Testis (tissue), 3 donors: ENCODE measurements around the gene SLC12A1. TPM values are rescaled to one million over a fixed set of nuclear protein-coding genes. Genes with fewer than 3 reads are reported as not detected.

Source experiments
- DNase-seq: peaks from one replicate; pipeline ENCODE4 v3.0.0-alpha.2; 2019
- H3K27ac ChIP-seq, 2 donors: fragments of 200-600 bp; sonication (generic); one replicate each; pipeline ENCODE4 v1.5.1; 2019
- H3K27me3 ChIP-seq: fragments of 200-600 bp; sonication (generic); one replicate; pipeline ENCODE4 v1.5.1; 2019
- H3K36me3 ChIP-seq: fragments of 200-600 bp; sonication (generic); one replicate; pipeline ENCODE4 v1.5.1; 2017; ENCODE audit warnings: low read depth; ENCODE audit errors: missing control alignments
- H3K4me1 ChIP-seq: fragments of 200-600 bp; sonication (generic); one replicate; pipeline ENCODE4 v1.5.1; 2019
- H3K4me3 ChIP-seq, 2 donors: fragments of 200-600 bp; sonication (generic); one replicate each; pipeline ENCODE4 v1.5.1; 2017 to 2019
- H3K9me3 ChIP-seq: fragments of 200-600 bp; sonication (generic); one replicate; pipeline ENCODE4 v1.5.1; 2017
- CTCF ChIP-seq, 3 experiments: fragments of 450-650 bp in 2 of 3; fragments of 200-600 bp in 1 of 3; sonication (generic) in 1 of 3; IDR thresholded peaks; one replicate each; pipeline ENCODE4 v1.5.1; 2016 to 2019; ENCODE audit warnings: antibody characterized with exemption in 3 of 3, mild to moderate bottlenecking in 2 of 3, moderate library complexity in 1 of 3
- POLR2A ChIP-seq: fragments of 450-650 bp; IDR thresholded peaks from one replicate; pipeline ENCODE4 v1.6.1; 2017; ENCODE audit warnings: antibody characterized with exemption, mild to moderate bottlenecking, moderate library complexity
- WGBS, 2 donors: methylation state at CpG; one replicate each; pipeline ENCODE4 v1.1.5; 2018; 5-methylcytosine and 5-hydroxymethylcytosine counted together
- intact Hi-C: fragments of 100-400 bp; cut with DNase I; formaldehyde crosslinking; loops from one replicate; pipeline ENCODE4 v1.15.1; 2023; ENCODE audit warnings: low total_unique reads
- polyA plus RNA-seq: library from polyadenylated mRNA; stranded (reverse); fragments of 350-450 nt; fragmentation: Illumina TruSeq; extraction: RNeasy Lipid Tissue Mini Kit (QIAGEN cat#74804); gene quantifications from one replicate; pipeline ENCODE4 v1.2.3, GENCODE V29; 2014; ENCODE audit warnings: low read depth, low replicate concordance; ENCODE audit not compliant: insufficient read depth
- total RNA-seq, 2 donors: library from RNA; depleted of rRNA; stranded (reverse); fragments of >200 nt; gene quantifications; one replicate each; pipeline ENCODE4 v1.2.3, GENCODE V29; 2016

Gene SLC12A1
- total and polyA plus RNA-seq, 3 donors from 2014 or later, result 0.55 to 1.2 (median 0.62) TPM

DNA sequence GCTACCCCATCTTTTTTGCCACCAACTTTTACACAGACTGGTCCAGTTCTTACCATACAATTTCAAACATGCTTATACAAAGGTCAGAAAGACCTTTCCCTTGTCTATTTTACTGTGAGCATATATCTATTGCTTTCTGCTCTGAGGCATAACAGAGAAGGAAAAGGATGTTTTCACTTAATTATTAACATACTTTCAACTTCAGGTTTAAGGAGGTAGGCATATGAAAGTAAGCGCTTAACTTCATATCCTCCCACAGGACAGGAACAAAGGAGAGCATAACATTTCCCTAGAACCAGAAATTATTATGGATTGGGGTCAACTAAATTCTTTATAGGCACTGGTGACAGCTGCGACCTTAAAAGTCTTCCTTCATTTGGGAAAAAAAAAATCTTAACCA is 29.1 kb upstream of the SLC12A1 start:
- no peaks in the 10 kb centered on the region for H3K36me3 ChIP-seq

GRCh38 chr15:48177383-48177765 is 28.7 kb upstream of the SLC12A1 start:
- intact Hi-C loops, result no loop called here
- DNase-seq, result peak; percentile 20
- TF ChIP-seq POLR2A (no peak), CTCF (IDR thresholded peaks at IDR 0.05) (no peak)
- peak overlapping the region; percentile 74 to 80 for H3K4me3 ChIP-seq
- H3K4me1 ChIP-seq, result no peaks in the 10 kb centered on the region
- H3K27me3 ChIP-seq, result no peaks in the 10 kb centered on the region
- 5% methylated on average over 10 of the region's 10 CpGs for WGBS, 2 donors
- no peaks in the 10 kb centered on the region for H3K9me3 ChIP-seq
- peak overlapping the region; percentile 93 to 94 for H3K27ac ChIP-seq
- no peaks in the 10 kb centered on the region for H3K36me3 ChIP-seq

More for the DNA sequence above, 29.1 kb upstream of the SLC12A1 start:
- no peak for DNase-seq
- Histone ChIP-seq H3K4me1 (no peaks in the 10 kb centered on the region), H3K27ac (peak overlapping the region; percentile 93 to 94), H3K27me3 (no peaks in the 10 kb centered on the region), H3K4me3 (peak overlapping the region; percentile 74 to 80), H3K9me3 (no peaks in the 10 kb centered on the region)
- WGBS, 2 donors, result 37 to 45% methylated on average over 2 of the region's 2 CpGs
- intact Hi-C loops, result no loop called here
- TF ChIP-seq CTCF (IDR thresholded peaks at IDR 0.05), result no peak
- no peak for TF ChIP-seq POLR2A

DNA sequence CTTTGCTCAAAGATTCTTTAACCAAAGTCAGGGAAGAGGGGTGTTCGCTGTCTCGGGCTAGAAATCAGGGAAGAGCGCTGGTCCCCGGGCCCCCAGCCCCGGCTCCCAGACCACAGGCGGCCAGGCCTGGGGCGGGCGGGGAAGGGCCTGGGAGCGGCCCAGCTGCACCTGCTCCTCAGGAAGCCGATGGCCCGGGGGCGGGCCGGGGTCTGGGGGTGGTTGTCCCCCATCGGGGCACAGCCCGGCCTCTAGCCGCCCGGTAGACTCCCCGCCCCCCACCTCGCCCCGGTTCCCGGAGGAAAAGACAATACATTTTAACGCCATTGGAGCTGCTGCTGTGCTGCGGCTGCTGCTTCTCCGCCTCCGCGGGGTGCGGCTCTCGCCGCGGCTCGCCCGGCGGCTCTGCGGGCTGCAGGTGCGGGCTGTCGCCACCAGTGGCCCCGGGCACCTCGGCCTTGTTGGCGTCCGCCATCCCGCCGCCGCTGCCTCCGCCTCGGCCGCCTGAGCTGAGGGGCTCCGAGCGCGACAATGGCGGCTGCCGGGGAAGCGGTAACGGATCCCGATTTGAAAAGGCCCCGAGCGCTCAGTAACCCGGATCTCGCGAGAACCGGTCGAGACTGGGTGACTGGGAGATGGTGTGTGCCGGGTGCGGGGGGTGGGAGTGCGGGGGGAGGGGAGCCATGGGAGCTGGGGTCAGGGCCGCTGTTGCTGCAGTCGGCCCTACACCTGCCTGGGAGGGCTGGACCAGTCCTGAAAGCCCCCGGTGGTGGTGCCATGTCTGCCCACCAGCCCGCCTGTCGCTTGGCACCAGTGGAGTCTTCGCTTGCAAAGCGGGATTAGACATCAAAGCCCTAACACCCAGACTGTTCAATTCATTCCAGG is 28.1 kb upstream of the SLC12A1 start, which contains the start of gene MYEF2:
MYEF2 (minus strand) TSS at position 530 of the 882 bp plus-strand sequence; CDS start at position 472, 58 bp downstream.
- no peaks in the 10 kb centered on the region for H3K36me3 ChIP-seq
- H3K27me3 ChIP-seq, result no peaks in the 10 kb centered on the region
- peak; percentile 89 for DNase-seq
- peak within 1 kb of the TSS; percentile 74 to 80 for H3K4me3 ChIP-seq
- intact Hi-C loops, result no loop called here
- WGBS, 2 donors, result 2% methylated on average over 68 of the region's 71 CpGs; no CpG with 5 or more reads in 1 of the 2 donors
- no peaks in the 10 kb centered on the region for H3K4me1 ChIP-seq
- H3K9me3 ChIP-seq, result no peaks in the 10 kb centered on the region
- TF ChIP-seq POLR2A, result no peak
- no peak for TF ChIP-seq CTCF (IDR thresholded peaks at IDR 0.05)
- H3K27ac ChIP-seq, result peak within 1 kb of the TSS; percentile 93 to 94

- Histone ChIP-seq H3K27me3 (no peaks in the 10 kb centered on the region), H3K4me3 (peak overlapping the region; percentile 74 to 80), H3K27ac (peak overlapping the region; percentile 93 to 94), H3K9me3 (no peaks in the 10 kb centered on the region), H3K4me1 (no peaks in the 10 kb centered on the region), H3K36me3 (no peaks in the 10 kb centered on the region)
- DNase-seq, result no peak
- WGBS, 2 donors, result 42 to 58% methylated on average over 1 of the region's 1 CpG
- intact Hi-C loops, result no loop called here
- TF ChIP-seq CTCF (IDR thresholded peaks at IDR 0.05) (no peak), POLR2A (no peak)
These were observed 27.5 kb upstream of the SLC12A1 start for GRCh38 chr15:48178648-48178931.
